GM12874 (cell line): ENCODE data around the gene C19orf81.

Source experiments
- TF ChIP-seq, protein P1 (sequence below): IDR thresholded peaks from 2 replicates; pipeline ENCODE4 v1.5.1; 2011; ENCODE audit warnings: low read depth, mild to moderate bottlenecking, control low read depth, low read length, moderate library complexity; ENCODE audit not compliant: insufficient read depth

The C19orf81 gene

DNA sequence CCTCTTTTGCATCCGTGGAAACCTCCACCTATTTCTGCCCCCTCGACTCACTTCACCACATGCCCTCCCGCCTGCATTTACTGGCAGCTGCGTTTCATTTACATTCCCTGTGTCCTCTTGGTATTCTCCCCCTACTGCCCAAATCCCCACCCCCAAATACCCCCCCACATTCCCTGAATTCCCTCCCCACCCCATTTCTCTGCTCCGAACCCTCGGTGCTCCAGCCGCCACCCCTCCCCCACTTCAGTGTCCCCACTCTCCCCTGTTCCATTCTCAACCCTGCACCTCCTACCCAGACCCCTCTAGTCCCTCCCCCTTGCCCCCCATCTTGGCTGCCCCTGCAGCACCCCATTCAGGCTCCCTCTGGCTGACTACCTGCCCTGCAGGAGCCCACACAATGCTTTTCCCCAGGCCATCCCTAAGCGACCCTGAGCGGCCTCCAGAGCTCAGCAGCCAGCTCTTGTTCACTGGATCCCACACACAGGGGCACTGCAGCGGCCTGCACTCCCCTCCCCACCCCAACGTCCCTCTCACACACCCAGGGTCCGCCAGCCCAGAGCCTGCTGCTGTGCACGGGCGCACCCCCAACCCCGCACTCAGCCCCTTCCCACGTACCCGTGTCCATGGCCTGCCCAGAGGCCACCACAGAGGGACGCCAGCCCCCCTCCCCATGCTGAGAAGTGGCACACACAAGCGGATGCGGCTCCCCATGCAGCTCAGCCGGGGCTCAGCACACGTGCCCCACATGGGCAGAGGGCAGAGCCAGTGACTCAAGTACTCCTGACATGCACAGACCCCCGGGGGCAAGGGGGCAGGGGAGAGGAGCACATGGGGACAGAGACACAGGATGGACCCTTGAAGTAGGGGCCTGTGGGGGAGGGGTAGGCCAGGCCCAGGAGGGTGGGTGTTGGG is 44.1 kb downstream of the C19orf81 start:
- TF ChIP-seq, protein P1, sequence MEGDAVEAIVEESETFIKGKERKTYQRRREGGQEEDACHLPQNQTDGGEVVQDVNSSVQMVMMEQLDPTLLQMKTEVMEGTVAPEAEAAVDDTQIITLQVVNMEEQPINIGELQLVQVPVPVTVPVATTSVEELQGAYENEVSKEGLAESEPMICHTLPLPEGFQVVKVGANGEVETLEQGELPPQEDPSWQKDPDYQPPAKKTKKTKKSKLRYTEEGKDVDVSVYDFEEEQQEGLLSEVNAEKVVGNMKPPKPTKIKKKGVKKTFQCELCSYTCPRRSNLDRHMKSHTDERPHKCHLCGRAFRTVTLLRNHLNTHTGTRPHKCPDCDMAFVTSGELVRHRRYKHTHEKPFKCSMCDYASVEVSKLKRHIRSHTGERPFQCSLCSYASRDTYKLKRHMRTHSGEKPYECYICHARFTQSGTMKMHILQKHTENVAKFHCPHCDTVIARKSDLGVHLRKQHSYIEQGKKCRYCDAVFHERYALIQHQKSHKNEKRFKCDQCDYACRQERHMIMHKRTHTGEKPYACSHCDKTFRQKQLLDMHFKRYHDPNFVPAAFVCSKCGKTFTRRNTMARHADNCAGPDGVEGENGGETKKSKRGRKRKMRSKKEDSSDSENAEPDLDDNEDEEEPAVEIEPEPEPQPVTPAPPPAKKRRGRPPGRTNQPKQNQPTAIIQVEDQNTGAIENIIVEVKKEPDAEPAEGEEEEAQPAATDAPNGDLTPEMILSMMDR = no peak

DNA sequence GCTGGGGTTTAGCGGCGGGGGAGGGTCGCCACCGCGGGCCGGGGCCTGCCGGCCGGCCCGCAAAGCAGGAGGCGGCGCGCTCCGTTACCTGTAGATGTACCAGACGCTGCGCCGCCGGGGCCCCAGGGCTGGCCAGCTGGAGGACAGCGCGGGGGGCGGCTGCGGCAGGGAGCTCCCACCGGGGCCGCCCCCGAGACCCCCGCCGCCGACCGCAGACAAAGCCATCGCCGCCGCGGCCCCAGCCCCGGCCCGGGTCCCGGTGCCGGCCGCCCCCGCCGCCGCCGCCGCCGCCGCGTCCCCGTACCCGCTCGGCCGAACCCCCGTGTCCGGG is 45.5 kb downstream of the C19orf81 start:
- TF ChIP-seq, protein P1 = no peak

DNA sequence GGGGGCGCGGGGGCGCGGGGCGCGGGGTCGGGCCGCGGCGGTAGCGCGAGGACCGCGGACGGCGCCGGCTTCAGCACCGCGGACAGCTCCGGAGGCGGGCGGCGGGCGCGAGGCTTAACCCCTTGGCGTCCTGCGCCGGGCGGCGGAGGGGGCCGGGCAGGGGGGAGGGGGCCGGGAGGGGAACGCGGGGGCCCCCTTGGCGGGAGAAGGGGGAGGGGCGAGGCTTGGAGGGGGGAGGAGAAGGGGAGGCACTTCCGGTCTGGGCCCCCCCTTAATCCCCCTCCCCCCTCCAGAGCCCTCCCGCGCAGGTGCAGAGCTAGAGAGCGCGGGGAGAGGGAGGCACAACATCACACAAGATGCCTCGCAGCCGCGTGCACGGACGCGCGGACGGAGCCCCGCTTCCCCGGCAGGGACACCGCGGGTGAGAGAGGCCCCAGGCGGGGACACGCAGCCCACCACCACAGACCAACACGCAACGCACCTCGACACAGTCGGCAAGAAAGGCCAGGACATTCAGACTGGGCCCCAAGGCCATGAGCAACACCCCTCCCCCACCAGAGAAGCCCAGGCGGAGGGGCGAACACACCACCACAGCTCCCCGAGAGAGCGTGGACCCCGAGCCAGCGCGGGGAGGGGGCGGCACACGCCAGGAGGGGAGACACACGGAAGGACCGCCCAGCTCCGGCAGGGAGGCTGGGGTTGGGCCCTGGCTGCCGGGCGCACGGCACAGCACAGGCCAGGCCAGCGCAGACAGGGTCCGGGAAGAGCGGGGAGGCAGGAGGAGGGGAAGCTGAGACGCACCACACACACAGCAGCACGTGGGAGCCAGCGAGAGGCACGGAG is 46.2 kb downstream of the C19orf81 start:
- TF ChIP-seq, protein P1 = no peak

DNA sequence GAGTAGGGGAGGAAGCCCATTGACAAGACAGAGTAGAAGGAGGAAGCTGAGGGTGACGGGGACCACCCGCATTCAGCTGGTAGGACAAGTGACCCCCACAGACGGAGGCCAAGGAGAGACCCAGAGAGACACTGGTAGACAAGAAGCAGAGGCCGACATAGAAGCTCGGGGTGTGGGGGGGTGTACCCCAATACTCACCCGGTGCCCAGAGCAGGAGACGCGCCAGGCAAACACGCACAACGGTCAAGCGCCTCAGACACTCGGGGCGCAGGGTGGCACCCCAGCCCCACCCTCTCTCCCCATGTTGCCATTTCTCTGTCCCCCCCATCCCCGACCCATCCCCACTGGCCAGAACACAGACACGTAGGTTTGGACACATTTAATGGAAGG is 46.8 kb downstream of the C19orf81 start:
- TF ChIP-seq, protein P1 = no peak

DNA sequence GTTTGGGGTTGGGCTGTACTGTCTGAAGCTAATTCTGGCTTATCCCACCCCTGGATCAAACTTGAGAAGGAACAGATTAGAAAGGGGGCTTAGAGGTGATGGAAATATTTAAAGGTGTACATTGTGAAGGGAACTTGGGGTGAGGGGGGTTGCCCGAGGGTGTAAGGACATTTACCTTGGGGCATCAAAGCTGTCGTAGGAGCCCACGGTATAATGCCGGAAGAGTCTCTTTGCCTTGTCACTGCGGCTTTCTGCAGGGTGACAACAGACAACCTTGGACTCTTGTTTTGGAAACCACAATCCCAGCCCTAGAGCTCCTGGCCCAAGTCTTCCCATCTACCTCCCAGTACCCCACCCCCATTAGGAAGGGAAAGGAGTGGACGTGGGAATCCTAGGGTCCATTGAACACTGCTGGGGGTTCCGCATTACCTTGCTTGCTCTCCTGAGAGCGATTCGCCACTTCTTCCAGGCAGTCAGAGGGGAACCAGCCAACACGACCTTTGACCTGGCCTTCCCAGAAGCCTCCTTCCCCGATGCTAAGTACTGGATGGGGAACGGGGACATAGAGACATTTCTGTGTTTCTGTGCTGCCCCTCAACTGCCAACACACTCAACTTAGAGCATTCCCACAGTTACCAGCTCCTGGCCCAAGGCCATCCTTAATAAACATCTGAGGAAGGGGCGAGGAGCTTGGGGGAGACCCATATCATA is 48.3 kb downstream of the C19orf81 start:
- TF ChIP-seq, protein P1 = no peak

DNA sequence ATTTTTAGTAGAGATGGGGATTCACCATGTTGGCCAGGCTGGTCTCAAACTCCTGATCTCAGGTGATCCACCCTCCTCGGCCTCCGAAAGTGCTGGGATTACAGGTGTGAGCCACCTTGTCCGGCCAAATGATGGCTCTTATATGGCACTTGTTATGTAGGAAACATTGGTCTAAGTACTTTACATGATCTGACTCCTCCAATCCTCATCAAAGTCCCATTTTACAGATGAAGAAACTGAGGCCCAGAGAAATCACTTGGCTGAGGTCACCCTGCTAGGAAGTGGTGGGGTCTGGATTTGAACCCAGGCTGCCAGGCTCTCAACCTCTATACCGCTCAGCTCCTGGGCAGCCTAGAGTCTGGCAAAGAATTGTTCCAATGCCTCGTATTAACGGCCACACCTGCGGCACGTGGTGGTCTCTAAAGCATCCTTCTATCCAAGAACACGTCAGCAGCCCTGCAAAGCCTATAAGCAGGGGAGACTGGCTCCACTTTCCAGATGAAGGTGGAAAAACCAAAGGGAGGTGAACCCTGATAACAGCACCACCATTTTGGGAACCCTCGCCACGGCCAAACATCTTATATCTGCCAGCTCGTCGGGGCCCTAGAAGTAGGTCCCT is 52.2 kb downstream of the C19orf81 start:
- TF ChIP-seq, protein P1 = no peak
